ENCODE data around the gene THBS4.

THBS4 gene

GRCh38 chr5:80116000-80116399, 80.9 kb downstream of the THBS4 start:
- Histone ChIP-seq H3K9me3 (ENCODE audit: control insufficient read depth, low read length) (no peaks in the 10 kb centered on the region), H3K27me3 (ENCODE audit: control insufficient read depth, insufficient read depth, low read length) (no peaks in the 10 kb centered on the region), H3K9ac (ENCODE audit: low read length) (no peak overlapping the region), H3K36me3 (ENCODE audit: control insufficient read depth, insufficient read depth, low read length) (no peaks in the 10 kb centered on the region), H3K4me1 (ENCODE audit: control insufficient read depth, insufficient read depth, low read length) (no peaks in the 10 kb centered on the region), H3K4me3 (ENCODE audit: low read length) (no peak overlapping the region)

GRCh38 chr5:80116465-80116864, 81.3 kb downstream of the THBS4 start:
- Histone ChIP-seq H3K9me3 (ENCODE audit: control insufficient read depth, low read length) (no peaks in the 10 kb centered on the region), H3K4me3 (ENCODE audit: low read length) (no peak overlapping the region), H3K27me3 (ENCODE audit: control insufficient read depth, insufficient read depth, low read length) (no peaks in the 10 kb centered on the region), H3K9ac (ENCODE audit: low read length) (no peak overlapping the region), H3K4me1 (ENCODE audit: control insufficient read depth, insufficient read depth, low read length) (no peaks in the 10 kb centered on the region), H3K36me3 (ENCODE audit: control insufficient read depth, insufficient read depth, low read length) (no peaks in the 10 kb centered on the region)

GRCh38 chr5:80117446-80117845, 82.3 kb downstream of the THBS4 start:
- H3K36me3 ChIP-seq (ENCODE audit: control insufficient read depth, insufficient read depth, low read length): no peaks in the 10 kb centered on the region
- no peaks in the 10 kb centered on the region for H3K9me3 ChIP-seq (ENCODE audit: control insufficient read depth, low read length)
- H3K9ac ChIP-seq (ENCODE audit: low read length): no peak overlapping the region
- no peaks in the 10 kb centered on the region for H3K27me3 ChIP-seq (ENCODE audit: control insufficient read depth, insufficient read depth, low read length)
- no peak overlapping the region for H3K4me3 ChIP-seq (ENCODE audit: low read length)
- no peaks in the 10 kb centered on the region for H3K4me1 ChIP-seq (ENCODE audit: control insufficient read depth, insufficient read depth, low read length)

- no peaks in the 10 kb centered on the region for H3K4me1 ChIP-seq (ENCODE audit: control insufficient read depth, insufficient read depth, low read length)
- no peaks in the 10 kb centered on the region for H3K36me3 ChIP-seq (ENCODE audit: control insufficient read depth, insufficient read depth, low read length)
- H3K9me3 ChIP-seq (ENCODE audit: control insufficient read depth, low read length): no peaks in the 10 kb centered on the region
- no peaks in the 10 kb centered on the region for H3K27me3 ChIP-seq (ENCODE audit: control insufficient read depth, insufficient read depth, low read length)
- H3K4me3 ChIP-seq (ENCODE audit: low read length): no peak overlapping the region
- no peak overlapping the region for H3K9ac ChIP-seq (ENCODE audit: low read length)
These were observed 84.2 kb downstream of the THBS4 start for GRCh38 chr5:80119372-80119771.

GRCh38 chr5:80122579-80122978, 87.4 kb downstream of the THBS4 start:
- Histone ChIP-seq H3K9me3 (ENCODE audit: control insufficient read depth, low read length) (no peaks in the 10 kb centered on the region), H3K9ac (ENCODE audit: low read length) (no peak overlapping the region), H3K4me3 (ENCODE audit: low read length) (no peak overlapping the region), H3K4me1 (ENCODE audit: control insufficient read depth, insufficient read depth, low read length) (no peaks in the 10 kb centered on the region), H3K36me3 (ENCODE audit: control insufficient read depth, insufficient read depth, low read length) (no peaks in the 10 kb centered on the region), H3K27me3 (ENCODE audit: control insufficient read depth, insufficient read depth, low read length) (no peaks in the 10 kb centered on the region)

- Histone ChIP-seq H3K9me3 (ENCODE audit: control insufficient read depth, low read length) (no peaks in the 10 kb centered on the region), H3K36me3 (ENCODE audit: control insufficient read depth, insufficient read depth, low read length) (no peaks in the 10 kb centered on the region), H3K4me1 (ENCODE audit: control insufficient read depth, insufficient read depth, low read length) (no peaks in the 10 kb centered on the region)
These were observed 89.2 kb downstream of the THBS4 start for GRCh38 chr5:80124121-80124918.

GRCh38 chr5:80125022-80125961, 90.1 kb downstream of the THBS4 start:
- Histone ChIP-seq H3K4me3 (ENCODE audit: low read length) (no peak overlapping the region), H3K4me1 (ENCODE audit: control insufficient read depth, insufficient read depth, low read length) (no peaks in the 10 kb centered on the region), H3K36me3 (ENCODE audit: control insufficient read depth, insufficient read depth, low read length) (no peaks in the 10 kb centered on the region), H3K9ac (ENCODE audit: low read length) (no peak overlapping the region), H3K27me3 (ENCODE audit: control insufficient read depth, insufficient read depth, low read length) (no peaks in the 10 kb centered on the region), H3K9me3 (ENCODE audit: control insufficient read depth, low read length) (no peaks in the 10 kb centered on the region)

More at GRCh38 chr5:80124121-80124918, 89.2 kb downstream of the THBS4 start:
- Histone ChIP-seq H3K4me3 (ENCODE audit: low read length) (no peak overlapping the region), H3K9ac (ENCODE audit: low read length) (no peak overlapping the region), H3K27me3 (ENCODE audit: control insufficient read depth, insufficient read depth, low read length) (no peaks in the 10 kb centered on the region)

GRCh38 chr5:80125962-80126480, 90.9 kb downstream of the THBS4 start:
- H3K4me3 ChIP-seq (ENCODE audit: low read length): no peak overlapping the region
- H3K4me1 ChIP-seq (ENCODE audit: control insufficient read depth, insufficient read depth, low read length): no peaks in the 10 kb centered on the region
- H3K27me3 ChIP-seq (ENCODE audit: control insufficient read depth, insufficient read depth, low read length): no peaks in the 10 kb centered on the region
- no peak overlapping the region for H3K9ac ChIP-seq (ENCODE audit: low read length)
- no peaks in the 10 kb centered on the region for H3K9me3 ChIP-seq (ENCODE audit: control insufficient read depth, low read length)
- no peaks in the 10 kb centered on the region for H3K36me3 ChIP-seq (ENCODE audit: control insufficient read depth, insufficient read depth, low read length)

- Histone ChIP-seq H3K4me1 (ENCODE audit: control insufficient read depth, insufficient read depth, low read length) (no peaks in the 10 kb centered on the region), H3K4me3 (ENCODE audit: low read length) (no peak overlapping the region), H3K9me3 (ENCODE audit: control insufficient read depth, low read length) (no peaks in the 10 kb centered on the region), H3K36me3 (ENCODE audit: control insufficient read depth, insufficient read depth, low read length) (no peaks in the 10 kb centered on the region), H3K9ac (ENCODE audit: low read length) (no peak overlapping the region), H3K27me3 (ENCODE audit: control insufficient read depth, insufficient read depth, low read length) (no peaks in the 10 kb centered on the region)
These were observed 92.0 kb downstream of the THBS4 start for GRCh38 chr5:80127116-80127552.

GRCh38 chr5:80128141-80128540, 93.0 kb downstream of the THBS4 start:
- Histone ChIP-seq H3K9ac (ENCODE audit: low read length) (no peak overlapping the region), H3K4me3 (ENCODE audit: low read length) (no peak overlapping the region)

GRCh38 chr5:80129146-80129545, 94.0 kb downstream of the THBS4 start:
- Histone ChIP-seq H3K4me3 (ENCODE audit: low read length) (no peak overlapping the region), H3K4me1 (ENCODE audit: control insufficient read depth, insufficient read depth, low read length) (no peaks in the 10 kb centered on the region), H3K9ac (ENCODE audit: low read length) (no peak overlapping the region), H3K27me3 (ENCODE audit: control insufficient read depth, insufficient read depth, low read length) (no peaks in the 10 kb centered on the region), H3K36me3 (ENCODE audit: control insufficient read depth, insufficient read depth, low read length) (no peaks in the 10 kb centered on the region), H3K9me3 (ENCODE audit: control insufficient read depth, low read length) (no peaks in the 10 kb centered on the region)

More at GRCh38 chr5:80128141-80128540, 93.0 kb downstream of the THBS4 start:
- Histone ChIP-seq H3K27me3 (ENCODE audit: control insufficient read depth, insufficient read depth, low read length) (no peaks in the 10 kb centered on the region), H3K9me3 (ENCODE audit: control insufficient read depth, low read length) (no peaks in the 10 kb centered on the region), H3K4me1 (ENCODE audit: control insufficient read depth, insufficient read depth, low read length) (no peaks in the 10 kb centered on the region), H3K36me3 (ENCODE audit: control insufficient read depth, insufficient read depth, low read length) (no peaks in the 10 kb centered on the region)

Data from mucosa of stomach (tissue), 1 donor.